ENCODE data around the gene FHAD1. TPM values are rescaled to one million over a fixed set of nuclear protein-coding genes. Genes with fewer than 3 reads are reported as not detected.
A peak's percentile ranks its signal among the peaks of the same experiment; 100 is the strongest.

The FHAD1 gene
- total and polyA plus RNA-seq, 2 of the 13 experiments (the other 11 are each of a cell fraction or from before 2014, with no cell fraction given), result not detected

- H3K9me3 ChIP-seq (ENCODE audit: low read length), result no peaks in the 10 kb centered on the region
- no peaks in the 10 kb centered on the region for H3K79me2 ChIP-seq (ENCODE audit: insufficient read depth, low read length)
- intact Hi-C loops (cut with micrococcal nuclease; ENCODE audit: unreplicated experiment) (no loop called here), in situ Hi-C loops (cut with HindIII; ENCODE audit: extremely low pct_ligation_motif_present, low pct_unique_long_range_greater_than_20kb) (no loop called here)
- no peak overlapping the region for H3K9ac ChIP-seq (ENCODE audit: insufficient read depth, low read depth, low read length)
- ATAC-seq (no peak), DNase-seq (ENCODE audit: low spot score) (no peak), FAIRE-seq (no peak)
- no peak overlapping the region for H3K4me2 ChIP-seq (ENCODE audit: low read depth, low read length)
- WGBS (ENCODE audit: low lambda C conversion rate), result 80% methylated on average over 20 of the region's 20 CpGs
- TF ChIP-seq ZNF883 (CRISPR knock-in tag; IDR thresholded peaks at IDR 0.05; ENCODE audit: not compliant biosample characterization), result peak; percentile 26
- TF ChIP-seq ZSCAN25 (CRISPR knock-in tag; IDR thresholded peaks at IDR 0.05), result no peak
- no peak overlapping the region for H2AFZ ChIP-seq (ENCODE audit: low read length)
- H3K27ac ChIP-seq (ENCODE audit: extremely low read length, insufficient read depth, low read length), result no peak overlapping the region
- POLR2A ChIA-PET, result no interaction called here
- no TSS peak for BruUV-seq (replicated peaks)
- peaks cover 69% of the 10 kb centered on the region for H3K4me1 ChIP-seq (ENCODE audit: insufficient read depth, low read length)
- no peaks in the 10 kb centered on the region for H4K20me1 ChIP-seq (ENCODE audit: insufficient read depth, low read length)
- no peaks in the 10 kb centered on the region for H3K27me3 ChIP-seq (ENCODE audit: control insufficient read depth in 1 of 2, insufficient read depth in 2 of 2, low read length in 2 of 2)
- H3K4me3 ChIP-seq (replicated peaks in 1 of 3; ENCODE audit: insufficient read depth in 1 of 3, low read depth in 2 of 3, low read length in 3 of 3), result no peak overlapping the region
- CTCF ChIA-PET (ENCODE audit: low intra/inter-chr PET ratio, low total read pairs), result no interaction called here
- H3K36me3 ChIP-seq (replicated peaks in 1 of 2; ENCODE audit: control insufficient read depth in 1 of 2, insufficient read depth in 2 of 2, low read length in 2 of 2), result no peaks in the 10 kb centered on the region
Measured at GRCh38 chr1:15358565-15359133, 111.6 kb downstream of the FHAD1 start.

GRCh38 chr1:15360700-15361099, 113.7 kb downstream of the FHAD1 start:
- Histone ChIP-seq H3K4me3 (replicated peaks in 1 of 3; ENCODE audit: insufficient read depth in 1 of 3, low read depth in 2 of 3, low read length in 3 of 3) (no peak overlapping the region), H3K9ac (ENCODE audit: insufficient read depth, low read depth, low read length) (no peak overlapping the region), H3K27me3 (ENCODE audit: control insufficient read depth in 1 of 2, insufficient read depth in 2 of 2, low read length in 2 of 2) (no peaks in the 10 kb centered on the region), H3K36me3 (replicated peaks in 1 of 2; ENCODE audit: control insufficient read depth in 1 of 2, insufficient read depth in 2 of 2, low read length in 2 of 2) (no peaks in the 10 kb centered on the region), H3K79me2 (ENCODE audit: insufficient read depth, low read length) (no peaks in the 10 kb centered on the region), H4K20me1 (ENCODE audit: insufficient read depth, low read length) (no peaks in the 10 kb centered on the region), H3K27ac (ENCODE audit: extremely low read length, insufficient read depth, low read length) (no peak overlapping the region), H3K4me1 (ENCODE audit: insufficient read depth, low read length) (peaks cover 66% of the 10 kb centered on the region), H2AFZ (ENCODE audit: low read length) (no peak overlapping the region), H3K9me3 (ENCODE audit: low read length) (no peaks in the 10 kb centered on the region), H3K4me2 (ENCODE audit: low read depth, low read length) (no peak overlapping the region)
- ChIA-PET CTCF (ENCODE audit: low intra/inter-chr PET ratio, low total read pairs) (no interaction called here), POLR2A (no interaction called here)
- DNase-seq (ENCODE audit: low spot score) (no peak), FAIRE-seq (no peak), ATAC-seq (no peak)
- in situ Hi-C loops (cut with HindIII; ENCODE audit: extremely low pct_ligation_motif_present, low pct_unique_long_range_greater_than_20kb) (no loop called here), intact Hi-C loops (cut with micrococcal nuclease; ENCODE audit: unreplicated experiment) (no loop called here)
- BruUV-seq (replicated peaks), result no TSS peak
- 52% methylated on average over 12 of the region's 14 CpGs for whole genome bisulfite sequencing (ENCODE audit: low lambda C conversion rate)
- TF ChIP-seq ZNF282 (IDR thresholded peaks at IDR 0.05; ENCODE audit: partially characterized antibody) (no peak), ZNF121 (CRISPR knock-in tag; IDR thresholded peaks at IDR 0.05) (no peak), ZNF382 (CRISPR knock-in tag; IDR thresholded peaks at IDR 0.05; ENCODE audit: borderline replicate concordance) (no peak), ZBTB33 (CRISPR knock-in tag; IDR thresholded peaks at IDR 0.05) (no peak), AHDC1 (CRISPR knock-in tag; IDR thresholded peaks at IDR 0.05; ENCODE audit: borderline replicate concordance) (no peak), ZNF746 (CRISPR knock-in tag; IDR thresholded peaks at IDR 0.05) (no peak), ZMAT5 (CRISPR knock-in tag; IDR thresholded peaks at IDR 0.05; ENCODE audit: borderline replicate concordance, low read depth) (no peak), ZNF740 (CRISPR knock-in tag; IDR thresholded peaks at IDR 0.05) (no peak)

Data from HepG2 (cell line).